Measurements from ENCODE around the gene PODXL2. TPM values are rescaled to one million over a fixed set of nuclear protein-coding genes. Genes with fewer than 3 reads are reported as not detected.

The PODXL2 gene
- total RNA-seq, 2 donors from 2014 or later = 0.69 to 1.4 TPM

DNA sequence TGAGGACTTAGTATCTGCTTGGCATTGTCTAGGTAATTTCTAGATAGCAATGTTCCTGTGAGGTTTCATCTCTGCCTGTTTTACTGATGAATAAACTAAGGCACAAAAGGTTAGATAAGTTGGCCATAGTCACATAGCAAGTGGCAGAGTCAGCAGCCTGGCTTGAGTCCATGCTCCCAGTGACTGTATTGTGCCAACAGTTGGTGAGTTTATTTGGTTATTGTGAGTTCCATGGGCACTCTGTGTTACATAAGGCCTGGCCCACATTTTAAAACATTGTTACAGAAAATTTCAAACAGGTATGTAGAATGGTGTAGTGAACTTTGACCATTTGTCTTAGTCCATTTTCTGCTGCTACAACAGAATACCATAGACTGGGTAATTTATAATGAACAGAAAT, 15.6 kb upstream of the PODXL2 start:
- H3K27ac Mint-ChIP-seq = no peak overlapping the region
- no peak overlapping the region for H3K4me3 Mint-ChIP-seq
- H3K9me3 Mint-ChIP-seq = no peaks in the 10 kb centered on the region
- H3K4me1 Mint-ChIP-seq = no peaks in the 10 kb centered on the region
- peaks cover 100% of the 10 kb centered on the region for H3K36me3 Mint-ChIP-seq (ENCODE audit: low read depth)
- no peak for ATAC-seq (replicated peaks)
- H3K27me3 Mint-ChIP-seq = no peaks in the 10 kb centered on the region

- peaks cover 100% of the 10 kb centered on the region for H3K36me3 Mint-ChIP-seq (ENCODE audit: low read depth)
- no peaks in the 10 kb centered on the region for H3K9me3 Mint-ChIP-seq
- no peaks in the 10 kb centered on the region for H3K27me3 Mint-ChIP-seq
- no peak for ATAC-seq (replicated peaks)
- H3K27ac Mint-ChIP-seq = no peak overlapping the region
- H3K4me3 Mint-ChIP-seq = no peak overlapping the region
- H3K4me1 Mint-ChIP-seq = peaks cover 4% of the 10 kb centered on the region
These were observed 13.9 kb upstream of the PODXL2 start for GRCh38 chr3:127614928-127615589.

DNA sequence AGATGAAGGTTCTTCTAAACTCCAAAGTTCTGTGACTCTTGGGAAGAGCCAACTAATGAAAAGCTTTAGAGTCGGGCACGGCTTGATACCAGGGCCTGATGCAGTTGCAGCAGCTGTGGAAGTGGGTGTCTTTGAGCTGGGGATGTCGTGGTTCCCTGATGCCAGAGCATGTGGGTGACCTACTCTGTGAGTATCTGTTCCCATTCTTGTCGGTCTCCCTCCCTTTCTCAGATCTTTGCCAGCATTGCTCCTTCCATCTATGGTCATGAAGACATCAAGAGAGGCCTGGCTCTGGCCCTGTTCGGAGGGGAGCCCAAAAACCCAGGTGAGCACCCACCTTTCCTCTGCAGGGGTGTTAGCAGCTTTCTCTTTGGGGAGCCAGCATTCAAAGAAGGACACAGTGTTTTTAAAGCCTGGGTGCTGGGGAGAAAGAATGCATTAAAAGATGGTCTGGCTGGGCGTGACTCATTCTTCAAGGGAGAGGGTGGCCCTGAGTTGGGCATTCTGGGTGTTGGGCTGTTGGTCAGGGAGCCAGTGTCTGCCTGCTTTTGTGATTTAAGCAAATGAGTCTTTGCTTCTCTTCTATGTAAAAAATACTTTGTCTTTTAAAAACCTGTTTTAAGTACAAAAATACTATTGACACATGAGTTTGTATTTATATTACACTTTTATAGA, 13.2 kb upstream of the PODXL2 start:
- H3K36me3 Mint-ChIP-seq (ENCODE audit: low read depth) = peaks cover 100% of the 10 kb centered on the region
- no peak overlapping the region for H3K27ac Mint-ChIP-seq
- peaks cover 4% of the 10 kb centered on the region for H3K4me1 Mint-ChIP-seq
- H3K9me3 Mint-ChIP-seq = no peaks in the 10 kb centered on the region
- ATAC-seq (replicated peaks) = no peak
- H3K27me3 Mint-ChIP-seq = no peaks in the 10 kb centered on the region
- no peak overlapping the region for H3K4me3 Mint-ChIP-seq

DNA sequence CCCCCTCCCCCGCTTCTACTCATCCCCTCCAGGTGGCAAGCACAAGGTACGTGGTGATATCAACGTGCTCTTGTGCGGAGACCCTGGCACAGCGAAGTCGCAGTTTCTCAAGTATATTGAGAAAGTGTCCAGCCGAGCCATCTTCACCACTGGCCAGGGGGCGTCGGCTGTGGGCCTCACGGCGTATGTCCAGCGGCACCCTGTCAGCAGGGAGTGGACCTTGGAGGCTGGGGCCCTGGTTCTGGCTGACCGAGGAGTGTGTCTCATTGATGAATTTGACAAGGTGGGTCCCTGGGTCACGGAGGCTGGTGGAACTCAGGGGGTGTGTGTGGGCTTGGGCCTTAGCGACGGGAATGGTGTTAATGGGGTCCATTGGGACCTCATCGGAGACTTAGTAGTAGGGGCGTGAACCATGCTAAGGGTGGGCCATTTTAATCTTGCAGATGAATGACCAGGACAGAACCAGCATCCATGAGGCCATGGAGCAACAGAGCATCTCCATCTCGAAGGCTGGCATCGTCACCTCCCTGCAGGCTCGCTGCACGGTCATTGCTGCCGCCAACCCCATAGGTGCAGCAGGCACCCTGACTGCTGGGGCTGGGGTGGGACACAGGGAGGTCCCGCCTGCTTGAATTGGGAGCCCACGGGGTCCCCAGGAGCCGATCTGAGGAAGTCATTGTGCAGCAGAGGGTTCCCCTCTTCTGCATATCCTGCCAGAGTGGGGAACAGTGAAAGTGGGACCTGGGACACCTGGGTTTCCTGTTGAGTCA, 12.0 kb upstream of the PODXL2 start:
- ATAC-seq (replicated peaks) = no peak
- Mint-ChIP-seq H3K9me3 (no peaks in the 10 kb centered on the region), H3K27ac (no peak overlapping the region), H3K36me3 (ENCODE audit: low read depth) (peaks cover 100% of the 10 kb centered on the region), H3K4me1 (peaks cover 4% of the 10 kb centered on the region), H3K4me3 (no peak overlapping the region), H3K27me3 (no peaks in the 10 kb centered on the region)

DNA sequence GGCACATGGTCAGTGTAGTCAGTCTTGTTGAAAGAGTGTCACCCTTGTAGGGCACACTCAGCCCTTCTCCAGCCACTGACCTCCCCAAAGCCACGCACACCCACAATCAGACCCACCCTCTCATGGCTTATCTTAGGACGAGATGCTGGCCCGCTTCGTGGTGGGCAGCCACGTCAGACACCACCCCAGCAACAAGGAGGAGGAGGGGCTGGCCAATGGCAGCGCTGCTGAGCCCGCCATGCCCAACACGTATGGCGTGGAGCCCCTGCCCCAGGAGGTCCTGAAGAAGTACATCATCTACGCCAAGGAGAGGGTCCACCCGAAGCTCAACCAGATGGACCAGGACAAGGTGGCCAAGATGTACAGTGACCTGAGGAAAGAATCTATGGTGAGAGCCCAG, 10.1 kb upstream of the PODXL2 start:
- Mint-ChIP-seq H3K9me3 (no peaks in the 10 kb centered on the region), H3K4me1 (peaks cover 4% of the 10 kb centered on the region), H3K36me3 (ENCODE audit: low read depth) (peaks cover 88% of the 10 kb centered on the region), H3K27ac (no peak overlapping the region), H3K27me3 (no peaks in the 10 kb centered on the region), H3K4me3 (no peak overlapping the region)
- ATAC-seq (replicated peaks) = no peak

DNA sequence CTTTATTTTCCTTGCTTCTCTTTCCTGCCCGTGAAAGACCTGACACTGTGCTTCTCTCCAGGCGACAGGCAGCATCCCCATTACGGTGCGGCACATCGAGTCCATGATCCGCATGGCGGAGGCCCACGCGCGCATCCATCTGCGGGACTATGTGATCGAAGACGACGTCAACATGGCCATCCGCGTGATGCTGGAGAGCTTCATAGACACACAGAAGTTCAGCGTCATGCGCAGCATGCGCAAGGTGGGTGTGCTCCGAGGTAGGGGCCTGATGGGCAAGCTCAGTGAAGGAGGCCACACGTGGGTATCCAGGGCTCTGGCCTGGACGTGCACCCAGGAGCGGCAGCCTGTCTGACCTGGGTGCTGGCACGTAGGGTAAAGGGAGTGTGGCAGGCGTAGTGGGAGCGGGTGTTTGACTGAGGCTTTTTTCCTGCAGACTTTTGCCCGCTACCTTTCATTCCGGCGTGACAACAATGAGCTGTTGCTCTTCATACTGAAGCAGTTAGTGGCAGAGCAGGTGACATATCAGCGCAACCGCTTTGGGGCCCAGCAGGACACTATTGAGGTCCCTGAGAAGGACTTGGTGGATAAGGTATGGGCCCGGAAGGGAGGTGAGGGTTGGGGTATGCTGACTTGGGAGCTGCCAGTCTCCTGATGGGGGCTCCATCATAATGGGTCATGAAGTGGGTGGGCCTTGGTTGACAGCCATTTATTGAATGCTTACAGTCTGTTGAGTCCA, 8.2 kb upstream of the PODXL2 start:
- no peak for ATAC-seq (replicated peaks)
- Mint-ChIP-seq H3K36me3 (ENCODE audit: low read depth) (peaks cover 69% of the 10 kb centered on the region), H3K27me3 (no peaks in the 10 kb centered on the region), H3K9me3 (no peaks in the 10 kb centered on the region), H3K27ac (no peak overlapping the region), H3K4me3 (no peak overlapping the region), H3K4me1 (peaks cover 5% of the 10 kb centered on the region)

DNA sequence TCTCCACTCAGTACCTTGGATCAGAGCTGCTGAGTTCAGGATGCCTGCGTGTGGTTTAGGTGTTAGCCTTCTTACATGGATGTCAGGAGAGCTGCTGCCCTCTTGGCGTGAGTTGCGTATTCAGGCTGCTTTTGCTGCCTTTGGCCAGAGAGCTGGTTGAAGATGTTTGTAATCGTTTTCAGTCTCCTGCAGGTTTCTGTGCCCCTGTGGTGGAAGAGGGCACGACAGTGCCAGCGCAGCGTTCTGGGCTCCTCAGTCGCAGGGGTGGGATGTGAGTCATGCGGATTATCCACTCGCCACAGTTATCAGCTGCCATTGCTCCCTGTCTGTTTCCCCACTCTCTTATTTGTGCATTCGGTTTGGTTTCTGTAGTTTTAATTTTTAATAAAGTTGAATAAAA, 7.0 kb upstream of the PODXL2 start:
- Mint-ChIP-seq H3K27ac (no peak overlapping the region), H3K9me3 (no peaks in the 10 kb centered on the region), H3K36me3 (ENCODE audit: low read depth) (peaks cover 57% of the 10 kb centered on the region), H3K4me3 (no peak overlapping the region), H3K4me1 (peaks cover 9% of the 10 kb centered on the region), H3K27me3 (no peaks in the 10 kb centered on the region)
- no peak for ATAC-seq (replicated peaks)

GRCh38 chr3:127622772-127623576, 6.0 kb upstream of the PODXL2 start:
- no peak for ATAC-seq (replicated peaks)

GRCh38 chr3:127624063-127624462, 4.9 kb upstream of the PODXL2 start:
- Mint-ChIP-seq H3K36me3 (ENCODE audit: low read depth) (peaks cover 36% of the 10 kb centered on the region), H3K4me3 (no peak overlapping the region), H3K27ac (no peak overlapping the region), H3K4me1 (peaks cover 6% of the 10 kb centered on the region), H3K9me3 (no peaks in the 10 kb centered on the region), H3K27me3 (peaks cover 7% of the 10 kb centered on the region)
- ATAC-seq (replicated peaks) = no peak

More at GRCh38 chr3:127622772-127623576, 6.0 kb upstream of the PODXL2 start:
- H3K27me3 Mint-ChIP-seq = peaks cover under 1% of the 10 kb centered on the region
- no peaks in the 10 kb centered on the region for H3K9me3 Mint-ChIP-seq
- no peak overlapping the region for H3K4me3 Mint-ChIP-seq
- H3K36me3 Mint-ChIP-seq (ENCODE audit: low read depth) = peaks cover 47% of the 10 kb centered on the region
- peaks cover 9% of the 10 kb centered on the region for H3K4me1 Mint-ChIP-seq
- no peak overlapping the region for H3K27ac Mint-ChIP-seq

GRCh38 chr3:127625821-127626220, 3.2 kb upstream of the PODXL2 start:
- no peak for ATAC-seq (replicated peaks)
- Mint-ChIP-seq H3K27me3 (peaks cover 14% of the 10 kb centered on the region), H3K4me1 (peaks cover 15% of the 10 kb centered on the region), H3K4me3 (no peak overlapping the region), H3K9me3 (no peaks in the 10 kb centered on the region), H3K27ac (no peak overlapping the region), H3K36me3 (ENCODE audit: low read depth) (peaks cover 26% of the 10 kb centered on the region)

DNA sequence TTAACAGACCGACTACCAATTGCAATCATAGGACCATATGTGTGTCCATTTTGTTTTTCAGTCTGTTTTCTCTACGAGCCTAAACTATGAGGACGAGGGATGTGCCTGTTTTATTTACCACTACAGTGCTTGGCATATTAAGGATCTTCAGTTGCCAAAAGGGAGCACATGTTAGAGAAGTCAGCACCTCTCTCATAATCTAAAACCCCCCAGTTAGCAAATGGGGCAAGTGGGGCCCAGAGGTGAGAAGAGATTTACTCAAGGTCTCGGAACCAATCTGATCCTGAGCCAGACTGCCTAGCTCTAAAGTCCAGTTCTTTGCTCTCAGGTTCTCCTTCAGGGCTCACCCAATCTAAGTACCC, 578 bp upstream of the PODXL2 start:
- Mint-ChIP-seq H3K4me1 (peaks cover 15% of the 10 kb centered on the region), H3K27ac (no peak overlapping the region), H3K36me3 (ENCODE audit: low read depth) (peaks cover 7% of the 10 kb centered on the region), H3K4me3 (peak overlapping the region; percentile 63), H3K9me3 (no peaks in the 10 kb centered on the region), H3K27me3 (peaks cover 14% of the 10 kb centered on the region)
- ATAC-seq (replicated peaks) = no peak

DNA sequence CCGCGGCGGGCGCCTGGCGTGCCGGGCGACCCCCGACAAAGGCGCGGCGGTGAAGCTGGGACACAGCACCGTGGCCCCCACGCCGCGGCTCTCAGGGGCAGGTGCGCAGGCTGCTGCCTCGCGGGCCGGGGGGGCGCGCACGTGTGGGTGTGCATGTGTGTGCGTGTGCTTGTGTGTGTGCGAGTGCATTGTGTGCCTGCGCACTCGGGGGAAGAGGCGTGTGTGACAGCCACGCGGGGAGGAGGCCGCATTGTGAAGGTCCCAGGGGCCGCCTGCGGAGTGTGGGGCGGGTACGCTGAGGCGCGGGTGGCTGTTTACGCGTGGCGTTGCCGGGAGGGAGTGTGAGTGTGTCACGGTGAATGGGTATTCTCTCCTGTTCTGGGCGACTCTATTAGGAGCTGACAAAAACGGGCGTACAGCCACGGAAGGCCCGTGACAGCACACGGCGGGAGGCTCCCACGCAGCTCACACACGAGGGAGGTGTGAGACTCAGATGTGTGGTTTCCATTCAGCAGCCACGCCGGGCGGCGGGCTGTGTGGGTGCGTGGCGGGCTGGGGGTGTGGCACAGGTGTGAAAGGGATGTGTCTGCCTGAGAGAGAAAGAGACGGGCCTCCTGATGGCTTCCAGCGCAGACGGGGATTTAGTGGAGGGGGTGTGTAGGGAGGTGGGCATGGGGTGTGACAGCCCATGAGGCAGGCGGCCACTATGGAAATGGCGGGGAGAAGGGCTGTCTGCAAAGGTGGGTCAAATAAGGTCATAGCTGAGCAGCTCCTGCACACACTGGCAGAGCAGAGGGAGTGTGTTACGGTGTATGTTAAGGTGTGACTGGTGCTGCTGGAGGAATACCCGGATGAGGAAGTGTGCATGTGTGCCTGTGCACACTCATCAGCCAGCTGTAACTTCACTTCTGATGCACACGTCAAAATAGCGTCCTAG, 750 bp downstream of the PODXL2 start:
- H3K36me3 Mint-ChIP-seq (ENCODE audit: low read depth) = peaks cover 7% of the 10 kb centered on the region
- H3K4me1 Mint-ChIP-seq = peaks cover 15% of the 10 kb centered on the region
- H3K4me3 Mint-ChIP-seq = peak overlapping the region; percentile 88
- ATAC-seq (replicated peaks) = peak; percentile 57
- peak overlapping the region; percentile 61 for H3K27ac Mint-ChIP-seq
- no peaks in the 10 kb centered on the region for H3K9me3 Mint-ChIP-seq
- peaks cover 14% of the 10 kb centered on the region for H3K27me3 Mint-ChIP-seq
